ENCODE measurements around the gene NFIB. TPM values are rescaled to one million over a fixed set of nuclear protein-coding genes. Genes with fewer than 3 reads are reported as not detected.

Gene NFIB
- total and polyA plus RNA-seq, 2 of the 13 experiments (the other 11 are each of a cell fraction or from before 2014, with no cell fraction given), result 0.98 to 4.6 TPM

GRCh38 chr9:14277761-14278160 is 36.2 kb downstream of the NFIB start:
- Histone ChIP-seq H3K4me3 (replicated peaks in 1 of 3; ENCODE audit: insufficient read depth in 1 of 3, low read depth in 2 of 3, low read length in 3 of 3) (no peak overlapping the region), H3K79me2 (ENCODE audit: insufficient read depth, low read length) (no peaks in the 10 kb centered on the region), H3K9me3 (ENCODE audit: low read length) (no peaks in the 10 kb centered on the region), H3K4me1 (ENCODE audit: insufficient read depth, low read length) (peaks cover 20% of the 10 kb centered on the region), H3K27me3 (ENCODE audit: control insufficient read depth in 1 of 2, insufficient read depth in 2 of 2, low read length in 2 of 2) (no peaks in the 10 kb centered on the region), H3K9ac (ENCODE audit: insufficient read depth, low read depth, low read length) (no peak overlapping the region), H2AFZ (ENCODE audit: low read length) (no peak overlapping the region), H3K27ac (ENCODE audit: extremely low read length, insufficient read depth, low read length) (no peak overlapping the region), H3K4me2 (ENCODE audit: low read depth, low read length) (no peak overlapping the region), H4K20me1 (ENCODE audit: insufficient read depth, low read length) (no peaks in the 10 kb centered on the region), H3K36me3 (replicated peaks in 1 of 2; ENCODE audit: control insufficient read depth in 1 of 2, insufficient read depth in 2 of 2, low read length in 2 of 2) (no peaks in the 10 kb centered on the region)
- CTCF ChIA-PET (ENCODE audit: low intra/inter-chr PET ratio, low total read pairs), result no interaction called here
- no TSS peak for BruUV-seq (replicated peaks)
- in situ Hi-C loops (cut with HindIII; ENCODE audit: extremely low pct_ligation_motif_present, low pct_unique_long_range_greater_than_20kb) (loop anchor here (25.0 kb wide), 1 partner anchor 110 kb away; no protein-coding TSS in a partner anchor), intact Hi-C loops (cut with micrococcal nuclease; ENCODE audit: unreplicated experiment) (no loop called here)
- TF ChIP-seq GTF2F1 (IDR thresholded peaks at IDR 0.05; ENCODE audit: low read length) (no peak), ZSCAN31 (CRISPR knock-in tag; IDR thresholded peaks at IDR 0.05; ENCODE audit: low read depth) (no peak), THAP11 (CRISPR knock-in tag; IDR thresholded peaks at IDR 0.05) (no peak), ZNF644 (CRISPR knock-in tag; IDR thresholded peaks at IDR 0.05; ENCODE audit: low read depth) (no peak), THRA (CRISPR knock-in tag; IDR thresholded peaks at IDR 0.05; ENCODE audit: borderline replicate concordance) (no peak), HINFP (CRISPR knock-in tag; IDR thresholded peaks at IDR 0.05; ENCODE audit: low read depth) (no peak), BORCS8-MEF2B (CRISPR knock-in tag; IDR thresholded peaks at IDR 0.05) (no peak), GMEB1 (CRISPR knock-in tag; IDR thresholded peaks at IDR 0.05; ENCODE audit: borderline replicate concordance) (no peak), KDM6A (CRISPR knock-in tag; IDR thresholded peaks at IDR 0.05; ENCODE audit: low read depth) (no peak), BCL3 (CRISPR knock-in tag; IDR thresholded peaks at IDR 0.05) (no peak), KLF12 (CRISPR knock-in tag; IDR thresholded peaks at IDR 0.05; ENCODE audit: borderline replicate concordance) (no peak), FOSL2 (CRISPR knock-in tag; IDR thresholded peaks at IDR 0.05) (no peak), ZNF710 (CRISPR knock-in tag; IDR thresholded peaks at IDR 0.05; ENCODE audit: borderline replicate concordance) (no peak), LBX2 (CRISPR knock-in tag; IDR thresholded peaks at IDR 0.05; ENCODE audit: borderline replicate concordance) (no peak), JUNB (CRISPR knock-in tag; IDR thresholded peaks at IDR 0.05; ENCODE audit: borderline replicate concordance) (no peak)
- ATAC-seq, result no peak
- 43% methylated on average over 3 of the region's 3 CpGs for WGBS (ENCODE audit: low lambda C conversion rate)
- no peak for DNase-seq (ENCODE audit: low spot score)
- FAIRE-seq, result no peak
- POLR2A ChIA-PET, result interaction anchor here (1.3 kb wide), 1 partner anchor 37 kb away, joined by 3 read pairs; no protein-coding TSS in a partner anchor

All from HepG2 (cell line).